CD4-positive, alpha-beta T cell treated with Interleukin-17A for 1 hour (primary cell): ENCODE data around the gene NRXN3.

Source experiments
- DNase-seq: peaks from one replicate; pipeline ENCODE4 v3.0.0-alpha.2; 2020

The NRXN3 gene

GRCh38 chr14:79578470-79578869 lies 1408.3 kb downstream of the NRXN3 start:
- no peak for DNase-seq

GRCh38 chr14:79580414-79580813 lies 1410.2 kb downstream of the NRXN3 start:
- DNase-seq: no peak

DNA sequence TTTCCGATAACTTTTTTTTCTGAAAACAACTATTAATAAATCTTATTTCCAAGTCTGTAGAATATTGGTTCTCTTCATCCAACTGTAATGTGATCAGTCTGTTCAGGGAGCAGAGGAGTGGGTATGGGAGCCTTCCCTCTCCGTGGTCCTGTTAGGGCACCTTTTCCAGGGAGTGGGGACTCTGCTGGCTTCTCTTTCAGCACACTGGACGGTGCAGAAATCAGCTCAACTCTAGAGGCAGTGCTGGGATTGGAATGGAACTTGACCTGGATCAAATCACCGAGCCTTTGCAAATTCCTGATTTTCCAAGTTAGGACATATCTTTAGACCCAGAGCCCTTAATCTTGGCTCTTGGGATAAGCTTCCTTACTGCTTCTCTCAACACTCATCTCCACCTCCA lies 1410.7 kb downstream of the NRXN3 start:
- no peak for DNase-seq

DNA sequence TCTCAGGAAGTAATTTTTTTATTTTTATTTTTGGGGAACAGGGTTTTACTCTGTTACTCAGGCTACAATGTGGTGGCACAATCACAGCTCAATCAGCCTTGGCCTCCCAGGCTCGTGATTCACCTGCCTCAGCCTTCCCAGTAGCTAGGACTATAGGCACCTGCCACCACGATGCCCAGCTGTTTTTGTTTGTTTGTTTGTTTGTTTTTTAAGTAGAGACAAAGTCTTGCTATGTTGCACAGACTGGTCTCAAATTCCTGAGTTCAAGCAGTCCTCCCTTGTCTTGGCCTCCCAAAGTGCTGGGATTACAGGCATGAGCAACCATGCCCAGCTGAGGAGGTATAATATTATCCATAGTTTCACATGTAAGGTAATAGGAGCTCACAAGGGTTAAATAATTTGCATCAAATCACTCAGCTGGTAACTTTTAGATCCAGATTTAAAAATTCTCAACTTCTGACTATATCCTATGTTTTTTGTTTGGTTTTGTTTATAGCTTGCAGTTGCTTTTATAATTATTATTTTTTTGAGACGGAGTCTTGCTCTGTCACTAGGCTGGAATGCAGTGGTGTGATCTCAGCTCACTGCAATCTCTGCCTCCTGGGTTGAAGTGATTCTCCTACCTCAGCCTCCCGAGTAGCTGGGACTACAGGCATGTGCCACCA lies 1411.9 kb downstream of the NRXN3 start:
- no peak for DNase-seq

- DNase-seq: no peak
Measured at GRCh38 chr14:79583738-79584408, 1413.7 kb downstream of the NRXN3 start.

- no peak for DNase-seq
Measured at GRCh38 chr14:79584679-79585078, 1414.5 kb downstream of the NRXN3 start.

DNA sequence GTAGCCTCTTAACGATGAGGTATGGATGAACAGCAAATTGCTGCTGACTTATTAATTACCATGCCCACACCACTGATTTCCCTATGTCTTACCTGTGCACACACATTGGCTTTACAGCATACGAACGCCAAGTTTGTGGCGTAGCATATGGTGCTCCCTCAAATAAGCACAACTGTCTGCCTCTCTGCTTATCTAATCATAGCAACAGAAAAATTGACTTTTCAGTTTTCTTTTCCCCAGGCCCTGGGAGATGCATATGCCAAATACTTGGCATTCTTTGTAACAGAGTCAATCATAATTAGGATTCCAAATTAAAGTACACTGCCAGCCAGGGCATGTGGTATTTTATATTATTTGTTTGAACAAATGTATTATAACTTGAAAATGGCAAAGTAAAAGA lies 1415.7 kb downstream of the NRXN3 start:
- no peak for DNase-seq

DNA sequence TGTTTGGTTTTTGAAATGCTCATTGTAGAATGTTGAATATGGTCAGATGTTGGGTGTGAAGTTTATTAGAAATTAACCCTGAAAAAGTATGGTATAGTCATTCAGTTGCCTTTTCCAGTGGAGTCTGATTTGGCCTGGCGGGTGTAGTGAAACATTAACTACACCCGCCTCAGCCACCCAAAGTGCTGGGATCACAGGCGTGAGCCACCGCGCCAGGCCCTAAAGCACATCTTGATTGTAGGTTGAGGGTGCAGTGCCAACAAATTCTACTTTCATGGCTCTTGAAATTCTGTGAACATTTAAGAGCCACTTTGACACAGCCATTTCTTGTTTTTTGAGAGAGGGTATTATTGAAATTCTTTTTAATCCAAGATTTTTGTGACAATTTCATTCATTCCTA lies 1416.2 kb downstream of the NRXN3 start:
- DNase-seq: no peak

DNA sequence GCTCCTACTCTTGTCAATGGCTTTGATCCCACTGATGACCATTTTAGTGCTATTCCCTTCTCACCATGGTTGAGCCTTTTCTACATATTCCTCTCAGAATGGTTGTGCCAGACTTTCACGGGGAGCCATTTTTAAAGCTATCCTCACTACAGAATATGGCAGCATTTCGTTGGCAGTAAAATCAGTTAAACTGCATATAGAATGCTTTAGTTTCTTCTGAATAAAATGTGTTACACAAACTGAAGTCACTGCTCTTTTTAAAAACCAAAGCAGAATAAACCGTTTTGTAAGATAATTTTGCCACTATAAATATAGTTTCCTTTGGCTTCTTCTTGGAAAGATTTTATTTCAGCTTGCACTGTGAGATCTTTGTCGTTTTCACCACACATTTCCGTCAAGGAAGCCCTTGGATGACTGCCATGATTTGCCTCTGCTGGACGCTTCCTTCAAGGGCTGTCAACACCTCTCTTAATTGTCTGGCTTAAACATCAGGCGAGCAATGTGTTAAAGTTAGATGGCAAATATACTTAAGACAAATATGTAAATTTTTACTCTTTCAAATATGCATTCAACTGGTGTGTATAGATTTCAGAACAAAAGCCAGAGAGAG lies 1416.9 kb downstream of the NRXN3 start:
- DNase-seq: no peak

DNA sequence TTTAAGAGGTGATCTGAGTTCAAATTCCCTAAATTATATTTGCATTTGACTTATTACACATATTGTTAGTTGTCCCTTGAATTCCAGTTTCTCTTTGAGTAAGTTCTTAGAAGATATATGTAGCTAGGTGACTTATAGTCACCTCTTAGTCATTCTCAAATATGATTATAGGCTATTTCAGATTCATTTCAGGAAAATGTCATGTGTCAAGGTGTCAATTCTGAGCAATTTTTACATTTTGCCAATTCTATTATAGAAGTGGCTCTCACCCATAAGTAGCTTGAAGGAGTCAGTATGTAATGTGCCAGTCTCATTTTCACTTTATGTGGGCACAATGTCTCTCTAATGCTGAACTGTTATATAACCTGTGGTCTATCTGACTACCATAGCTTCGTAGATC lies 1417.7 kb downstream of the NRXN3 start:
- no peak for DNase-seq

- no peak for DNase-seq
Measured at GRCh38 chr14:79588398-79588797, 1418.2 kb downstream of the NRXN3 start.

GRCh38 chr14:79596551-79596950 lies 1426.4 kb downstream of the NRXN3 start:
- DNase-seq: no peak

- no peak for DNase-seq
Measured at GRCh38 chr14:79597566-79597965, 1427.4 kb downstream of the NRXN3 start.

DNA sequence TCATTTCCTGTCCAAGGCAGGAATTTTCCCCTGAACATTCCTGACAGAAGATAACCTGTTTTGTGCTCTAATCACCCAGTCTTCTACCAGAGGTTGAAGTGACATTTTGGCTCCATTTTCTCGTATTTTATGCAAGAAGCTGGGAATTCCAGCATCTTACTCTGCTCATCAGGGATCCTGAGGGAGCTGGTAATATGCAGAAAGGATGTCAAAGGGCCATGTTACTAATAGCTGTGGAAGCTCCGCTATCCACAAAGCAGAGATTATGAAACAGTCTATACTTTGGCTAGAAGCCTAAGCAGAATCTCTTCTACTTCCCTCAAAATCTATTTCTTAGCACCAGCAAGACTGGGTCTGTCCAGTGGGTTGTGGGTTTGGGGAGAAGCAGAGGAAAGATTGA lies 1428.2 kb downstream of the NRXN3 start:
- DNase-seq: no peak

GRCh38 chr14:79599239-79599638 lies 1429.1 kb downstream of the NRXN3 start:
- no peak for DNase-seq

- DNase-seq: no peak
Measured at GRCh38 chr14:79600406-79600805, 1430.2 kb downstream of the NRXN3 start.

GRCh38 chr14:79601579-79601978 lies 1431.4 kb downstream of the NRXN3 start:
- DNase-seq: no peak

GRCh38 chr14:79602045-79602444 lies 1431.9 kb downstream of the NRXN3 start:
- no peak for DNase-seq

DNA sequence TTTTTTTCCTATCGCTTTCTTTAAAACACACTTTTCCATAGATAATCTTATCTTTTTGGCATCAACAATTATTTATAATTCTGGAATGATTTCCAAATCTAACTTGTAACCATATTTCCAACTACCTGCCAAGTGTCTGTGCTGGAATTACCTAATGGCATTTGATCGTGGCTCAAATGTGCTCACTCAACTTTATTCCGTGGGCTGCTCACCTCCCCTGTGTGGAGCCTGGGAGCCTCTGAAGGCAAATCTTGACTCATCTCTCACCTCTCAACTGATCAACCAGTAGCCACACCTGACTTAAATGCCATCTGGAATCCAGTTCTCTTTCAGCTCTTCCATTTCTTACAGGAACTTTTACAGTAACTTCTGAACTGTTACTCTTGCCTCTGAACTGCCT lies 1432.6 kb downstream of the NRXN3 start:
- no peak for DNase-seq

DNA sequence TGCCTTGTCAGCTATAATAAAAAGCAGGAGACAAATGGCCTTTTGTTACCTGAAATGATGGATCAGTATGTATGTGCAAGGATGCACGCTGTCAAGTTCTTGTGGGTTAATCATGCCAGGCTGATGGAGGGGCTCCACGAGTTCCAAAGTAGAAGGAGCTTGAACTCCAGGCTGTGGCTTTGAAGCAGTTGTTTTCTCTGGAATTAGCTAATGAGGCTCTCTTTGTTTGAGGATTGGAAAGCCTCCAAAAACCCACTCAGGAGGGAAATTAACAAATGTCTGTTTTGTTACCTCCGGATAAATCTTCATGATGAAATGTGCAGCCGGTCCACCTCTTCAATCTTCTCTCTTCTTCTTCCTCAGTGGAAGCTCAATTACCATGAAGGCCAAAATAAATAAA lies 1435.7 kb downstream of the NRXN3 start:
- no peak for DNase-seq

DNA sequence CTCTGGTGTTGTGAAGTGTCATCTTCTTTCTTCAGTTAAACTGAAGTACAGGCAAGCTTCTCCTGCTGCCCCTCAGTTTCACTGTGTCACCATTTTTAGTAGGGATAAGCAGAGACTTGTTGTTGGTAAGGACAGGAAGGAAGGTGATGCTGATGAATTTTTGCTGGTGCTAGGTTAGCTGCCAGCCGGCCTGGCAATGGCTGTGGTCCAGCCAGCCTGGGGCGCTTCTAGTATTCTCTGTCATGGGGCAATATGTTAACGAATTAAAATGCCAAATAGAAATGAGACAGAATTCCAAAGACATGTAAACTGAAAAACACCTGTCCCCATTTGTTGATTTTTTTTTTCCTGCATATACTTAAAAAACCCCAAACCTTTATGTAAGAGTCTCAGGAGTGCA lies 1438.3 kb downstream of the NRXN3 start:
- DNase-seq: no peak

GRCh38 chr14:79613625-79614024 lies 1443.5 kb downstream of the NRXN3 start:
- DNase-seq: no peak

- DNase-seq: no peak
Measured at GRCh38 chr14:79614448-79614847, 1444.3 kb downstream of the NRXN3 start.

- DNase-seq: no peak
Measured at GRCh38 chr14:79627058-79627457, 1456.9 kb downstream of the NRXN3 start.
